Measurements from ENCODE around the gene ALCAM. TPM values are rescaled to one million over a fixed set of nuclear protein-coding genes. Genes with fewer than 3 reads are reported as not detected.

ALCAM gene
- total RNA-seq, 2 donors from 2014 or later: 3.3 to 16.5 TPM

DNA sequence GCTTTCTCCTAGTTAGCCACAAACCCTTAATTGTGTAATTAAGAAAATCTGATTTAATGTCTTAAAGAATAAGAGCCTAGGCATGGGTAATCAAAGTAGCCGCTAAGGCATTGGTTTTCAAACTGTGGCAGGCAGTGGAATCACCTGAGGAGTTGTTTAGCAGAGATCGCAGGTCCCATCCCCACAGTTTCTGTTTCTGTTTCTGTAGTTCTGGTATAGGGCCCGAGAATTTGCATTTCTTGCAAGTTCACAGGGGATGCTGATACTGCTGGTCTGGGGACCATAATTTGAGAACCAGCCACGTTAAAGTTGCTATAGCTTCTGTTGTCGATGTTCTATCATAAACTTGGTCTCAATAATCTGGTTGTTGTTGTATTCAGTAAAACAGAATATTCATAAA lies 204.3 kb downstream of the ALCAM start:
- H3K27ac ChIP-seq: no peak overlapping the region
- H3K27me3 ChIP-seq: no peaks in the 10 kb centered on the region
- no peak overlapping the region for H3K4me3 ChIP-seq
- H3K9me3 ChIP-seq: no peaks in the 10 kb centered on the region
- H3K4me1 ChIP-seq: no peaks in the 10 kb centered on the region
- TF ChIP-seq, protein P1, sequence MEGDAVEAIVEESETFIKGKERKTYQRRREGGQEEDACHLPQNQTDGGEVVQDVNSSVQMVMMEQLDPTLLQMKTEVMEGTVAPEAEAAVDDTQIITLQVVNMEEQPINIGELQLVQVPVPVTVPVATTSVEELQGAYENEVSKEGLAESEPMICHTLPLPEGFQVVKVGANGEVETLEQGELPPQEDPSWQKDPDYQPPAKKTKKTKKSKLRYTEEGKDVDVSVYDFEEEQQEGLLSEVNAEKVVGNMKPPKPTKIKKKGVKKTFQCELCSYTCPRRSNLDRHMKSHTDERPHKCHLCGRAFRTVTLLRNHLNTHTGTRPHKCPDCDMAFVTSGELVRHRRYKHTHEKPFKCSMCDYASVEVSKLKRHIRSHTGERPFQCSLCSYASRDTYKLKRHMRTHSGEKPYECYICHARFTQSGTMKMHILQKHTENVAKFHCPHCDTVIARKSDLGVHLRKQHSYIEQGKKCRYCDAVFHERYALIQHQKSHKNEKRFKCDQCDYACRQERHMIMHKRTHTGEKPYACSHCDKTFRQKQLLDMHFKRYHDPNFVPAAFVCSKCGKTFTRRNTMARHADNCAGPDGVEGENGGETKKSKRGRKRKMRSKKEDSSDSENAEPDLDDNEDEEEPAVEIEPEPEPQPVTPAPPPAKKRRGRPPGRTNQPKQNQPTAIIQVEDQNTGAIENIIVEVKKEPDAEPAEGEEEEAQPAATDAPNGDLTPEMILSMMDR (IDR thresholded peaks at IDR 0.05): no peak
- no peak for DNase-seq (ENCODE audit: low spot score)
- H3K36me3 ChIP-seq: no peaks in the 10 kb centered on the region

GRCh38 chr3:105572501-105572900 lies 205.8 kb downstream of the ALCAM start:
- TF ChIP-seq, protein P1 (IDR thresholded peaks at IDR 0.05): no peak
- H3K4me3 ChIP-seq: no peak overlapping the region

DNA sequence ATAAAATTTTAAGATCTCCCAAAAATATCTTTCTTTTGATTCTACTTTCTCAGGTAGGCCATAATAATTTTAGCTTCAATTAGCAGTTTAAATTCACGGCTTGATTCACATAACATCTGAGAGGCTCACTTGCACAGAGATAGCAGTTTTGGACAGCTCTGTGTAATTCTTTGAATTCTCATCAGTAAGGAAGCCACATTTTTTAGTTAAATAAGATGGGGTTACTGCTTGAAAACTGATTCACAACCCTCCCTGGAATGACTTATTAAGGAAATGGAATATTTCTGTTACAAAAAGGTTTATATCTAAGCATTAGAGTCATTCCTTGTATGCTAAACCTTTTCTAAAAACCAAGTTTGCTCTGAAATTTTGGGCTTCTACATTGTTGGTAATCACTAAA lies 212.7 kb downstream of the ALCAM start:
- no peak for DNase-seq (ENCODE audit: low spot score)
- Histone ChIP-seq H3K4me3 (no peak overlapping the region), H3K4me1 (no peaks in the 10 kb centered on the region)

More at GRCh38 chr3:105572501-105572900, 205.8 kb downstream of the ALCAM start:
- H3K36me3 ChIP-seq: no peaks in the 10 kb centered on the region
- H3K4me1 ChIP-seq: no peaks in the 10 kb centered on the region
- DNase-seq (ENCODE audit: low spot score): no peak
- H3K9me3 ChIP-seq: no peaks in the 10 kb centered on the region
- no peaks in the 10 kb centered on the region for H3K27me3 ChIP-seq
- no peak overlapping the region for H3K27ac ChIP-seq

DNA sequence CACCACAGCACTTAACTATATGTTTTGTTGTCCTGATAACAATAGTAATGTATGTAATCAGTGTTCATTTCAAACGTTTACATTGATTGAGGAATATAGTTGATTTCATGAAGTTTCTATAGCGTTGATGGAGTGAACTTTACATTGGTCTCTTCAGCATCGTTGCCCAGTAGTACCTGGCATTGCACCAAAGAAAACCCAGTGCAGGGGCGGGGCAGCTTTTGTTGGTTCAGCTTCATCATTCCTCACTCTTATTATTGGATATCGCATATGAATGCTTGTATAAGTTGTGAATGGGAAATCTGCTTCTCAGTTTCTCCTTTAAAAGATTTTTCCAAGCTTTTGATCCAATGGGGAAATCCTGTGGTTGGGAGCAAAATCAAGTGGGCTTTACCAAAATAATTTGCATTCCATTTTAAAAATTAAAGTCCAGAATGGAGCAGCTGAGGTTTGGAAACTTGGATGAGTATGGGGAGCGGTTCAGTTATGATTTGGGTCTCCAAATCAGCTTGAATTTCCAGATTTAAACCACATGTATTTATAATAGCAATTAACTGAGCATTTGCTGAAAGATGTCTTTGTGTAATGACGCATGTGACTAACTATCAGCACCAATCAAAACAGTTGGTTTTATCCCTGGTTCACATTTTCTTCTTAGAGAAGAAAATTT lies 213.7 kb downstream of the ALCAM start:
- Histone ChIP-seq H3K36me3 (no peaks in the 10 kb centered on the region), H3K4me3 (no peak overlapping the region), H3K4me1 (no peaks in the 10 kb centered on the region), H3K27ac (no peak overlapping the region), H3K27me3 (no peaks in the 10 kb centered on the region), H3K9me3 (no peaks in the 10 kb centered on the region)
- TF ChIP-seq, protein P1 (IDR thresholded peaks at IDR 0.05): no peak
- no peak for DNase-seq (ENCODE audit: low spot score)

More for the DNA sequence above, 212.7 kb downstream of the ALCAM start:
- TF ChIP-seq, protein P1 (IDR thresholded peaks at IDR 0.05): no peak
- H3K27me3 ChIP-seq: no peaks in the 10 kb centered on the region
- H3K36me3 ChIP-seq: no peaks in the 10 kb centered on the region
- no peaks in the 10 kb centered on the region for H3K9me3 ChIP-seq
- H3K27ac ChIP-seq: no peak overlapping the region

DNA sequence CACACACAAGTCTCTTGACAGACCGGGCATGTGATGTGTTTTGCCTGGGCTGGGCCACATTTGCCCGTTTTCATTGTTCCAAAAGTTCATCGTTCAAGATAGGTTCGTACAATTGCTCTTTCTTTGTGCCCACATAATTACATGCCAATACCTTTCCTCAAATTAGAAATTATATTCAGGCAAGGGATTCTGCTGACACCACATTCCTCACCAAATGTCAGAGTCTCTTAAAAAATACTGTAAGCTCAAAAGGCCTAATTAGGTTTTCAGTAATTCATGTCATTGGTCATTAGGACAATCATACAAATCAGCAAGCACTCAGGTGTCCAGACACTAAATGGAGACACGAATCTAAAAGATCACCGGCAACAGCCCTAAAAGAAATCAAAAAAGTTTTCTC lies 215.3 kb downstream of the ALCAM start:
- Histone ChIP-seq H3K9me3 (no peaks in the 10 kb centered on the region), H3K4me3 (no peak overlapping the region), H3K27me3 (no peaks in the 10 kb centered on the region), H3K36me3 (no peaks in the 10 kb centered on the region), H3K27ac (no peak overlapping the region), H3K4me1 (no peaks in the 10 kb centered on the region)
- TF ChIP-seq, protein P1 (IDR thresholded peaks at IDR 0.05): no peak
- no peak for DNase-seq (ENCODE audit: low spot score)
